WERI-Rb-1 (cell line): ENCODE data around the gene MANBA.

Source experiments
- DNase-seq: peaks from one replicate; pipeline ENCODE4 v3.0.0-alpha.2; 2020
- H3K27ac ChIP-seq: fragments of 250-450 bp; sonication (Bioruptor Pico); 2 replicates; pipeline ENCODE4 v1.5.1; 2020; ENCODE audit warnings: mild to moderate bottlenecking, moderate library complexity
- H3K27me3 ChIP-seq: fragments of 250-450 bp; sonication (Bioruptor Pico); 2 replicates; pipeline ENCODE4 v1.5.1; 2021; ENCODE audit warnings: mild to moderate bottlenecking, low read depth, moderate library complexity; ENCODE audit not compliant: insufficient read depth, severe bottlenecking
- H3K36me3 ChIP-seq: fragments of 250-450 bp; sonication (Bioruptor Pico); 2 replicates; pipeline ENCODE4 v1.5.1; 2020; ENCODE audit warnings: mild to moderate bottlenecking, moderate library complexity
- H3K4me3 ChIP-seq: 2 replicates; pipeline ENCODE4 v1.5.1; 2011; ENCODE audit warnings: low read depth, mild to moderate bottlenecking, control low read depth, low read length
- H3K9me3 ChIP-seq: fragments of 250-450 bp; sonication (Bioruptor Pico); 2 replicates; pipeline ENCODE4 v1.5.1; 2021; ENCODE audit warnings: mild to moderate bottlenecking, moderate library complexity; ENCODE audit not compliant: severe bottlenecking
- CTCF ChIP-seq: IDR thresholded peaks from 2 replicates; pipeline ENCODE4 v1.5.1; 2011; ENCODE audit warnings: low read depth, mild to moderate bottlenecking, control low read depth, inconsistent platforms, low read length

MANBA gene

GRCh38 chr4:102608190-102608589 is 152.6 kb downstream of the MANBA start:
- DNase-seq, result no peak
- no peak overlapping the region for H3K4me3 ChIP-seq
- peaks cover 16% of the 10 kb centered on the region for H3K36me3 ChIP-seq
- no peak overlapping the region for H3K27ac ChIP-seq
- H3K27me3 ChIP-seq, result no peaks in the 10 kb centered on the region
- TF ChIP-seq CTCF, result no peak
- no peaks in the 10 kb centered on the region for H3K9me3 ChIP-seq

GRCh38 chr4:102606846-102607450 is 153.8 kb downstream of the MANBA start:
- H3K36me3 ChIP-seq, result peaks cover 12% of the 10 kb centered on the region
- no peak for TF ChIP-seq CTCF
- no peak for DNase-seq

GRCh38 chr4:102606261-102606660 is 154.5 kb downstream of the MANBA start:
- peaks cover 5% of the 10 kb centered on the region for H3K36me3 ChIP-seq
- TF ChIP-seq CTCF, result no peak
- no peak for DNase-seq
- H3K27me3 ChIP-seq, result no peaks in the 10 kb centered on the region
- no peak overlapping the region for H3K27ac ChIP-seq
- no peaks in the 10 kb centered on the region for H3K9me3 ChIP-seq
- H3K4me3 ChIP-seq, result no peak overlapping the region

More at GRCh38 chr4:102606846-102607450, 153.8 kb downstream of the MANBA start:
- H3K27me3 ChIP-seq, result no peaks in the 10 kb centered on the region
- no peaks in the 10 kb centered on the region for H3K9me3 ChIP-seq
- H3K4me3 ChIP-seq, result no peak overlapping the region
- H3K27ac ChIP-seq, result no peak overlapping the region

GRCh38 chr4:102604222-102604940 is 156.4 kb downstream of the MANBA start:
- H3K4me3 ChIP-seq, result no peak overlapping the region
- no peak for TF ChIP-seq CTCF
- DNase-seq, result no peak
- H3K27me3 ChIP-seq, result no peaks in the 10 kb centered on the region
- no peak overlapping the region for H3K27ac ChIP-seq
- H3K9me3 ChIP-seq, result no peaks in the 10 kb centered on the region
- H3K36me3 ChIP-seq, result peaks cover 2% of the 10 kb centered on the region

GRCh38 chr4:102601586-102602227 is 159.1 kb downstream of the MANBA start:
- Histone ChIP-seq H3K36me3 (peaks cover 20% of the 10 kb centered on the region), H3K4me3 (no peak overlapping the region), H3K27me3 (no peaks in the 10 kb centered on the region), H3K27ac (no peak overlapping the region), H3K9me3 (no peaks in the 10 kb centered on the region)
- TF ChIP-seq CTCF, result no peak
- no peak for DNase-seq
